SK-N-SH (cell line): ENCODE data around the gene BTG3. TPM values are rescaled to one million over a fixed set of nuclear protein-coding genes. Genes with fewer than 3 reads are reported as not detected.

Source experiments
- CTCF ChIA-PET: fragments of 300-600, 350-600 bp; formaldehyde crosslinking; extraction: SDS; loops from one replicate; lab custom pipeline; 2021; lab: Yijun Ruan, JAX
- POLR2A ChIA-PET: fragments of 350-600 bp; sonication (Branson Sonifier 250); formaldehyde crosslinking; extraction: SDS; loops from one replicate; lab custom pipeline; 2020; ENCODE audit warnings: antibody characterized with exemption, inconsistent platforms; lab: Yijun Ruan, JAX
- DNase-seq: peaks from one replicate; pipeline ENCODE4 v3.0.0; 2012
- H2AFZ ChIP-seq: fragments of 200-600 bp; sonication (generic); 2 replicates; pipeline ENCODE4 v1.8.1; 2016; ENCODE audit warnings: antibody characterized with exemption, mild to moderate bottlenecking, low read depth
- H3F3A ChIP-seq: fragments of 200-600 bp; sonication (generic); replicated peaks from 2 replicates; pipeline ENCODE3; 2016; ENCODE audit warnings: antibody characterized with exemption, mild to moderate bottlenecking; ENCODE audit not compliant: insufficient read depth
- H3K27ac ChIP-seq, 2 experiments: fragments of 200-500 bp in 1 of 2; fragments of 200-600 bp in 1 of 2; sonication (Bioruptor generic) in 1 of 2; sonication (generic), shearing (Covaris generic) in 1 of 2; 2 replicates each; pipeline versions ENCODE4 v1.5.1 to v1.6.1; 2014 to 2016; ENCODE audit warnings: low read depth in 2 of 2, inconsistent platforms in 1 of 2, low read length in 1 of 2, mild to moderate bottlenecking in 1 of 2, mixed read lengths in 1 of 2
- H3K27me3 ChIP-seq: fragments of 200-600 bp; sonication (generic), shearing (Covaris generic); 2 replicates; pipeline ENCODE4 v1.6.1; 2016; ENCODE audit warnings: mixed run types; ENCODE audit not compliant: insufficient read depth
- H3K36me3 ChIP-seq, 2 experiments: fragments of 200-500 bp in 1 of 2; fragments of 200-600 bp in 1 of 2; sonication (Bioruptor generic) in 1 of 2; sonication (generic) in 1 of 2; replicated peaks in 1 of 2; 2 replicates each; pipeline versions ENCODE3 to v1.5.1; 2014 to 2016; ENCODE audit warnings: low read length in 1 of 2, mild to moderate bottlenecking in 1 of 2; ENCODE audit not compliant: insufficient read depth in 2 of 2, control insufficient read depth in 1 of 2
- H3K4me1 ChIP-seq, 2 experiments: fragments of 200-500 bp in 1 of 2; fragments of 200-600 bp in 1 of 2; sonication (Bioruptor generic) in 1 of 2; sonication (generic), shearing (Covaris generic) in 1 of 2; 2 replicates each; pipeline versions ENCODE4 v1.5.1 to v1.6.1; 2014 to 2016; ENCODE audit warnings: low read depth in 1 of 2, low read length in 1 of 2, mixed run types in 1 of 2; ENCODE audit not compliant: insufficient read depth in 2 of 2, control insufficient read depth in 1 of 2
- H3K4me2 ChIP-seq: fragments of 200-600 bp; sonication (generic), shearing (Covaris generic); 2 replicates; pipeline ENCODE4 v1.6.1; 2017; ENCODE audit warnings: mixed run types
- H3K4me3 ChIP-seq, 2 experiments: fragments of 200-500 bp in 1 of 2; fragments of 200-600 bp in 1 of 2; sonication (Bioruptor generic) in 1 of 2; sonication (generic), shearing (Covaris generic) in 1 of 2; 2 replicates each; pipeline versions ENCODE4 v1.5.1 to v1.8.1; 2014 to 2016; ENCODE audit warnings: low read depth in 2 of 2, inconsistent platforms in 1 of 2, low read length in 1 of 2, mild to moderate bottlenecking in 1 of 2, mixed read lengths in 1 of 2, moderate library complexity in 1 of 2
- H3K79me2 ChIP-seq: fragments of 200-600 bp; sonication (generic); 2 replicates; pipeline ENCODE4 v1.8.1; 2017; ENCODE audit warnings: mild to moderate bottlenecking; ENCODE audit not compliant: insufficient read depth
- H3K9ac ChIP-seq: fragments of 200-600 bp; sonication (generic); 2 replicates; pipeline ENCODE4 v1.6.1; 2017; ENCODE audit warnings: mixed run types
- H3K9me2 ChIP-seq: fragments of 200-600 bp; sonication (generic); 2 replicates; pipeline ENCODE4 v1.6.1; 2017; ENCODE audit warnings: mixed run types
- H3K9me3 ChIP-seq: fragments of 200-600 bp; sonication (generic); 2 replicates; pipeline ENCODE4 v1.6.1; 2017; ENCODE audit warnings: mixed run types, mild to moderate bottlenecking, moderate library complexity
- H4K20me1 ChIP-seq: fragments of 200-600 bp; sonication (generic); 2 replicates; pipeline ENCODE4 v1.6.1; 2017; ENCODE audit warnings: mild to moderate bottlenecking, mixed run types; ENCODE audit not compliant: insufficient read depth
- CHD2 ChIP-seq: fragments of 150-350 bp; IDR thresholded peaks from 2 replicates; pipeline ENCODE4 v1.6.1; 2018; ENCODE audit warnings: low read length; ENCODE audit not compliant: partially characterized antibody
- ELF1 ChIP-seq: IDR thresholded peaks from 2 replicates; pipeline ENCODE4 v1.4.0; 2012
- FOXJ3 ChIP-seq: sonication (generic); formaldehyde crosslinking; IDR thresholded peaks from 2 replicates; pipeline ENCODE4 v1.5.1; 2020; ENCODE audit warnings: mild to moderate bottlenecking, missing genetic modification reagents
- FOXM1 ChIP-seq: IDR thresholded peaks from 2 replicates; pipeline ENCODE4 v1.4.0; 2012; ENCODE audit warnings: low read depth, mild to moderate bottlenecking
- GABPA ChIP-seq: IDR thresholded peaks from 2 replicates; pipeline ENCODE4 v1.4.0; 2012; ENCODE audit warnings: low read depth, mild to moderate bottlenecking
- GATA2 ChIP-seq: sonication (generic); formaldehyde crosslinking; IDR thresholded peaks from 2 replicates; pipeline ENCODE4 v1.5.0; 2020; ENCODE audit warnings: mild to moderate bottlenecking, missing genetic modification reagents
- JUND ChIP-seq: IDR thresholded peaks from 2 replicates; pipeline ENCODE4 v1.4.0; 2012
- MEF2A ChIP-seq: IDR thresholded peaks from 2 replicates; pipeline ENCODE4 v1.4.0; 2012; ENCODE audit warnings: low read depth, borderline replicate concordance
- MXI1 ChIP-seq: IDR thresholded peaks from 2 replicates; pipeline ENCODE4 v1.6.1; 2012; ENCODE audit warnings: mild to moderate bottlenecking, low read depth, low read length, improper control_type of control experiment
- RAD21 ChIP-seq: IDR thresholded peaks from 2 replicates; pipeline ENCODE4 v1.6.1; 2012; ENCODE audit warnings: mild to moderate bottlenecking, low read length
- RCOR1 ChIP-seq: fragments of 150-350 bp; IDR thresholded peaks from 2 replicates; pipeline ENCODE4 v1.6.1; 2017; ENCODE audit warnings: antibody characterized with exemption, low read length
- RXRA ChIP-seq: IDR thresholded peaks from 2 replicates; pipeline ENCODE4 v1.4.0; 2012; ENCODE audit warnings: low read depth, mild to moderate bottlenecking, borderline replicate concordance
- SIN3A ChIP-seq: IDR thresholded peaks from 2 replicates; pipeline ENCODE4 v1.6.1; 2012; ENCODE audit warnings: low read depth, mild to moderate bottlenecking, low read length, moderate library complexity, borderline replicate concordance
- SMC3 ChIP-seq: IDR thresholded peaks from 2 replicates; pipeline ENCODE4 v1.6.1; 2012; ENCODE audit warnings: low read depth, low read length, improper control_type of control experiment
- TCF12 ChIP-seq: IDR thresholded peaks from 2 replicates; pipeline ENCODE4 v1.4.0; 2012
- TEAD4 ChIP-seq: IDR thresholded peaks from 2 replicates; pipeline ENCODE4 v1.4.0; 2012; ENCODE audit warnings: mild to moderate bottlenecking, borderline replicate concordance; ENCODE audit not compliant: insufficient read depth
- USF2 ChIP-seq: fragments of 150-350 bp; IDR thresholded peaks from 2 replicates; pipeline ENCODE4 v1.6.1; 2017; ENCODE audit warnings: antibody characterized with exemption, low read length, low read depth, borderline replicate concordance
- YY1 ChIP-seq: IDR thresholded peaks from 2 replicates; pipeline ENCODE4 v1.4.0; 2012; ENCODE audit warnings: low read depth, mild to moderate bottlenecking
- ZBTB33 ChIP-seq: IDR thresholded peaks from 2 replicates; pipeline ENCODE4 v1.4.0; 2012; ENCODE audit warnings: low read depth, borderline replicate concordance
- WGBS: methylation state at CpG from one replicate; pipeline ENCODE4 v1.1.6; 2017; ENCODE audit warnings: low lambda C conversion rate; 5-methylcytosine and 5-hydroxymethylcytosine counted together
- polyA plus RNA-seq, 3 experiments: library from polyadenylated mRNA; depleted of rRNA; stranded (reverse); fragments of >200 nt; gene quantifications; 2 replicates each; pipeline ENCODE4 v1.2.3, GENCODE V29; 2012

BTG3 gene
- polyA plus RNA-seq, 1 of the 3 experiments (the other 2 are of a cell fraction), result 36.7 TPM

GRCh38 chr21:17658931-17659330 lies 46.2 kb upstream of the BTG3 start:
- WGBS, result 24% methylated on average over 6 of the region's 6 CpGs
- H2AFZ ChIP-seq, result no peak overlapping the region
- no peak overlapping the region for H3K4me3 ChIP-seq
- no peak for DNase-seq
- H4K20me1 ChIP-seq, result no peaks in the 10 kb centered on the region
- ChIA-PET POLR2A (no interaction called here), CTCF (interaction anchor here (1.1 to 1.6 kb wide), 3 partner anchors 10 to 263 kb away, joined by 3 read pairs; no protein-coding TSS in a partner anchor)
- H3K36me3 ChIP-seq, result no peaks in the 10 kb centered on the region
- no peaks in the 10 kb centered on the region for H3K79me2 ChIP-seq
- no peak overlapping the region for H3K4me2 ChIP-seq
- no peak overlapping the region for H3K27ac ChIP-seq
- H3F3A ChIP-seq, result no peaks in the 10 kb centered on the region
- peaks cover 0 to 2% of the 10 kb centered on the region in 2 experiments; a peak in 1 of 4 replicates for H3K4me1 ChIP-seq
- H3K27me3 ChIP-seq, result no peaks in the 10 kb centered on the region
- no peaks in the 10 kb centered on the region for H3K9me2 ChIP-seq
- H3K9ac ChIP-seq, result no peak overlapping the region
- H3K9me3 ChIP-seq, result no peaks in the 10 kb centered on the region
- TF ChIP-seq TCF12 (no peak), FOXM1 (no peak), FOXJ3 (CRISPR knock-in tag) (no peak), RXRA (no peak), CHD2 (no peak), RCOR1 (no peak), JUND (no peak), SMC3 (no peak), TEAD4 (no peak), ELF1 (no peak), GATA2 (CRISPR knock-in tag) (no peak), RAD21 (no peak), USF2 (no peak), ZBTB33 (no peak)

- Histone ChIP-seq H3K27me3 (no peaks in the 10 kb centered on the region), H3K4me1 (no peaks in the 10 kb centered on the region), H4K20me1 (no peaks in the 10 kb centered on the region), H3K9me2 (no peaks in the 10 kb centered on the region), H3K9me3 (no peaks in the 10 kb centered on the region), H3K9ac (no peak overlapping the region), H3K4me3 (no peak overlapping the region), H3K27ac (no peak overlapping the region), H3K36me3 (no peaks in the 10 kb centered on the region), H3K79me2 (no peaks in the 10 kb centered on the region), H2AFZ (no peak overlapping the region), H3K4me2 (no peak overlapping the region), H3F3A (no peaks in the 10 kb centered on the region)
- ChIA-PET POLR2A (no interaction called here), CTCF (interaction anchor here (0.7 kb wide), 1 partner anchor 1168 kb away, joined by 3 read pairs; no protein-coding TSS in a partner anchor)
- TF ChIP-seq RAD21 (no peak), GABPA (no peak), ELF1 (no peak), MEF2A (no peak), RCOR1 (no peak), ZBTB33 (no peak), MXI1 (no peak), TCF12 (no peak), YY1 (no peak), JUND (no peak), USF2 (no peak), SIN3A (no peak), TEAD4 (no peak)
- 23% methylated on average over 2 of the region's 3 CpGs for WGBS
- DNase-seq, result no peak
These were observed 38.8 kb upstream of the BTG3 start for GRCh38 chr21:17651526-17651925.
